ENCODE data around the gene C9orf152. TPM values are rescaled to one million over a fixed set of nuclear protein-coding genes. Genes with fewer than 3 reads are reported as not detected.

The C9orf152 gene
- polyA plus RNA-seq, 1 donor (not counting 4 experiments of a cell fraction or from before 2014, with no cell fraction given) = not detected

DNA sequence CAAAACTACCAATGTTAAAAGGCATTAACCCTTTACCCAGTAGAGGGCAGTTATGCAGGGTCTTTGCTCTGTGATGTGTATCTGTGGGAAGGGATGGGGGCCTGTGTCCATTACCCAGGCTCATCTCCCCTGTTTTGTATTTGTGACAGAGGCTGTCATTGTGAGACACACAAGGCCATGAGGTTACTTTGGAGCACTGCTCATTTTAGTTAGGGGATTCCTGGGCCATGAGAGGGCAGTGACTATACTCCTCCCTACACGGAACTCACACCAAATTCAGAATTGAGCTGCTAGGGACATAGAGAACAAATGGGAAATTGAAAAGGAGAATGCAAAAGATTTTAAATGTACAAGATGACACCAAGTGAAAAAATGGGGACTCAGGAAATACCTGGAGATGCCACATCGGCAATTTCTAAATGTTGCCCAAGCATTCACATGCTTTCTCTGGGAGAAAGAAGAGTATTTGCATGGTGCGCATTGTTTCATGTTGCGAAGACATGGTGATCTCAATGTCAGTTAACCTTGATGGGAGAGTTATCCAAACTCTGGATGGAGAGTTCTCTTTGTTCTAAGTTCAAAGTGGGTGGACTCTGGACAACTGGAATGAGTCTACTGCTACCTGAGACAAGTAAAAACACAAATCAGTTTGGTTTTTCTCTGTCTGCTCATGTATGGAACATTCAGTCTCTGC is 32.5 kb downstream of the C9orf152 start:
- H3K4me1 ChIP-seq (ENCODE audit: control insufficient read depth, extremely low read depth, insufficient read depth, low read length) = peaks cover 17% of the 10 kb centered on the region

GRCh38 chr9:110173322-110173642 is 34.7 kb downstream of the C9orf152 start:
- Histone ChIP-seq H4K20me1 (ENCODE audit: control insufficient read depth, extremely low read depth, insufficient read depth, low read length) (no peaks in the 10 kb centered on the region), H3K9me1 (ENCODE audit: control insufficient read depth, extremely low read depth, insufficient read depth, low read length) (no peaks in the 10 kb centered on the region), H3K4me2 (ENCODE audit: control insufficient read depth, extremely low read depth, insufficient read depth, low read depth, low read length) (no peak overlapping the region), H3K9me3 (ENCODE audit: control insufficient read depth, low read depth, low read length) (no peaks in the 10 kb centered on the region), H3K36me3 (ENCODE audit: control insufficient read depth in 2 of 2, extremely low read depth in 1 of 2, insufficient read depth in 2 of 2, low read length in 2 of 2) (peaks cover 7 to 17% of the 10 kb centered on the region in 2 experiments), H3K79me2 (ENCODE audit: control insufficient read depth, insufficient read depth, low read length) (no peaks in the 10 kb centered on the region), H3K27me3 (ENCODE audit: control insufficient read depth, extremely low read depth, insufficient read depth, low read length) (no peaks in the 10 kb centered on the region), H3K4me1 (ENCODE audit: control insufficient read depth, extremely low read depth, insufficient read depth, low read length) (no peaks in the 10 kb centered on the region), H3K9ac (ENCODE audit: control insufficient read depth, extremely low read depth, insufficient read depth, low read length) (no peak overlapping the region), H3K4me3 (ENCODE audit: control insufficient read depth in 2 of 3, extremely low read depth in 1 of 3, insufficient read depth in 2 of 3, low read depth in 1 of 3, low read length in 3 of 3) (no peak overlapping the region), H2AFZ (ENCODE audit: control insufficient read depth, low read length) (no peak overlapping the region), H3K27ac (ENCODE audit: control insufficient read depth, insufficient read depth, low read length) (no peak overlapping the region)
- no peak for TF ChIP-seq EZH2 (IDR thresholded peaks at IDR 0.05; ENCODE audit: low read length)
- TF ChIP-seq, protein P1, sequence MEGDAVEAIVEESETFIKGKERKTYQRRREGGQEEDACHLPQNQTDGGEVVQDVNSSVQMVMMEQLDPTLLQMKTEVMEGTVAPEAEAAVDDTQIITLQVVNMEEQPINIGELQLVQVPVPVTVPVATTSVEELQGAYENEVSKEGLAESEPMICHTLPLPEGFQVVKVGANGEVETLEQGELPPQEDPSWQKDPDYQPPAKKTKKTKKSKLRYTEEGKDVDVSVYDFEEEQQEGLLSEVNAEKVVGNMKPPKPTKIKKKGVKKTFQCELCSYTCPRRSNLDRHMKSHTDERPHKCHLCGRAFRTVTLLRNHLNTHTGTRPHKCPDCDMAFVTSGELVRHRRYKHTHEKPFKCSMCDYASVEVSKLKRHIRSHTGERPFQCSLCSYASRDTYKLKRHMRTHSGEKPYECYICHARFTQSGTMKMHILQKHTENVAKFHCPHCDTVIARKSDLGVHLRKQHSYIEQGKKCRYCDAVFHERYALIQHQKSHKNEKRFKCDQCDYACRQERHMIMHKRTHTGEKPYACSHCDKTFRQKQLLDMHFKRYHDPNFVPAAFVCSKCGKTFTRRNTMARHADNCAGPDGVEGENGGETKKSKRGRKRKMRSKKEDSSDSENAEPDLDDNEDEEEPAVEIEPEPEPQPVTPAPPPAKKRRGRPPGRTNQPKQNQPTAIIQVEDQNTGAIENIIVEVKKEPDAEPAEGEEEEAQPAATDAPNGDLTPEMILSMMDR (optimal IDR thresholded peaks at IDR 0.05 in 1 of 3, IDR thresholded peaks at IDR 0.05 in 1 of 3, conservative IDR thresholded peaks at IDR 0.05 in 1 of 3; ENCODE audit: extremely low read depth in 1 of 3, insufficient read depth in 2 of 3, low read length in 3 of 3) = no peak
- DNase-seq (ENCODE audit: low read depth, low spot score) (no peak), FAIRE-seq (no peak)
- dilution Hi-C loops (cut with MboI; ENCODE audit: extremely low pct_ligation_motif_present, low sequenced_read_pairs) = no loop called here

More for the DNA sequence above, 32.5 kb downstream of the C9orf152 start:
- FAIRE-seq = no peak
- Histone ChIP-seq H3K4me3 (ENCODE audit: control insufficient read depth in 2 of 3, extremely low read depth in 1 of 3, insufficient read depth in 2 of 3, low read depth in 1 of 3, low read length in 3 of 3) (no peak overlapping the region), H3K9me1 (ENCODE audit: control insufficient read depth, extremely low read depth, insufficient read depth, low read length) (no peaks in the 10 kb centered on the region), H3K9me3 (ENCODE audit: control insufficient read depth, low read depth, low read length) (no peaks in the 10 kb centered on the region), H3K9ac (ENCODE audit: control insufficient read depth, extremely low read depth, insufficient read depth, low read length) (no peak overlapping the region), H3K27me3 (ENCODE audit: control insufficient read depth, extremely low read depth, insufficient read depth, low read length) (no peaks in the 10 kb centered on the region), H2AFZ (ENCODE audit: control insufficient read depth, low read length) (no peak overlapping the region), H3K79me2 (ENCODE audit: control insufficient read depth, insufficient read depth, low read length) (no peaks in the 10 kb centered on the region), H4K20me1 (ENCODE audit: control insufficient read depth, extremely low read depth, insufficient read depth, low read length) (no peaks in the 10 kb centered on the region), H3K27ac (ENCODE audit: control insufficient read depth, insufficient read depth, low read length) (no peak overlapping the region), H3K36me3 (ENCODE audit: control insufficient read depth in 2 of 2, extremely low read depth in 1 of 2, insufficient read depth in 2 of 2, low read length in 2 of 2) (peaks cover 3 to 7% of the 10 kb centered on the region in 2 experiments), H3K4me2 (ENCODE audit: control insufficient read depth, extremely low read depth, insufficient read depth, low read depth, low read length) (no peak overlapping the region)
- no peak for TF ChIP-seq EZH2 (IDR thresholded peaks at IDR 0.05; ENCODE audit: low read length)
- TF ChIP-seq, protein P1 (optimal IDR thresholded peaks at IDR 0.05 in 1 of 3, IDR thresholded peaks at IDR 0.05 in 1 of 3, conservative IDR thresholded peaks at IDR 0.05 in 1 of 3; ENCODE audit: extremely low read depth in 1 of 3, insufficient read depth in 2 of 3, low read length in 3 of 3) = no peak
- DNase-seq (ENCODE audit: low read depth, low spot score) = no peak
- dilution Hi-C loops (cut with MboI; ENCODE audit: extremely low pct_ligation_motif_present, low sequenced_read_pairs) = no loop called here

Data from keratinocyte (primary cell).